Activated T-helper 17 cell treated with anti-CD3 and anti-CD28 coated beads, Interleukin-2, amount 50 U/mL, for 72 hours (primary cell): ENCODE results near the gene RBBP5. TPM values are rescaled to one million over a fixed set of nuclear protein-coding genes. Genes with fewer than 3 reads are reported as not detected.
"Not testable (repeated sequence)": the region's sequence is repeated elsewhere in the genome, so short reads cannot be mapped to it uniquely, and the experiment has no call there.

Source experiments
- ATAC-seq: fragments of 150-1000 bp; cut with Tn5 transposase; replicated peaks from 2 replicates; pipeline ENCODE4 v1.10.0; 2021; ENCODE audit warnings: mild to moderate bottlenecking, moderate library complexity
- H3K27ac Mint-ChIP-seq: one replicate; pipeline ENCODE4 v1.8.0; 2022; ENCODE audit warnings: mixed read lengths
- H3K27me3 Mint-ChIP-seq: one replicate; pipeline ENCODE4 v1.8.0; 2022; ENCODE audit warnings: mixed read lengths
- H3K36me3 Mint-ChIP-seq: one replicate; pipeline ENCODE4 v1.8.0; 2022; ENCODE audit warnings: low read depth, mild to moderate bottlenecking, mixed read lengths
- H3K4me1 Mint-ChIP-seq: one replicate; pipeline ENCODE4 v1.8.0; 2022; ENCODE audit warnings: mixed read lengths
- H3K4me3 Mint-ChIP-seq: one replicate; pipeline ENCODE4 v1.8.0; 2022; ENCODE audit warnings: mild to moderate bottlenecking, mixed read lengths
- H3K9me3 Mint-ChIP-seq: one replicate; pipeline ENCODE4 v1.8.0; 2022; ENCODE audit warnings: mixed read lengths
- total RNA-seq, 2 donors: library from RNA; stranded (reverse); gene quantifications; one replicate each; pipeline ENCODE4 v1.2.3, GENCODE V29; 2022

RBBP5 gene, protein sequence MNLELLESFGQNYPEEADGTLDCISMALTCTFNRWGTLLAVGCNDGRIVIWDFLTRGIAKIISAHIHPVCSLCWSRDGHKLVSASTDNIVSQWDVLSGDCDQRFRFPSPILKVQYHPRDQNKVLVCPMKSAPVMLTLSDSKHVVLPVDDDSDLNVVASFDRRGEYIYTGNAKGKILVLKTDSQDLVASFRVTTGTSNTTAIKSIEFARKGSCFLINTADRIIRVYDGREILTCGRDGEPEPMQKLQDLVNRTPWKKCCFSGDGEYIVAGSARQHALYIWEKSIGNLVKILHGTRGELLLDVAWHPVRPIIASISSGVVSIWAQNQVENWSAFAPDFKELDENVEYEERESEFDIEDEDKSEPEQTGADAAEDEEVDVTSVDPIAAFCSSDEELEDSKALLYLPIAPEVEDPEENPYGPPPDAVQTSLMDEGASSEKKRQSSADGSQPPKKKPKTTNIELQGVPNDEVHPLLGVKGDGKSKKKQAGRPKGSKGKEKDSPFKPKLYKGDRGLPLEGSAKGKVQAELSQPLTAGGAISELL
- total RNA-seq = 10 to 100 TPM; 14.6 to 23.5 TPM

DNA sequence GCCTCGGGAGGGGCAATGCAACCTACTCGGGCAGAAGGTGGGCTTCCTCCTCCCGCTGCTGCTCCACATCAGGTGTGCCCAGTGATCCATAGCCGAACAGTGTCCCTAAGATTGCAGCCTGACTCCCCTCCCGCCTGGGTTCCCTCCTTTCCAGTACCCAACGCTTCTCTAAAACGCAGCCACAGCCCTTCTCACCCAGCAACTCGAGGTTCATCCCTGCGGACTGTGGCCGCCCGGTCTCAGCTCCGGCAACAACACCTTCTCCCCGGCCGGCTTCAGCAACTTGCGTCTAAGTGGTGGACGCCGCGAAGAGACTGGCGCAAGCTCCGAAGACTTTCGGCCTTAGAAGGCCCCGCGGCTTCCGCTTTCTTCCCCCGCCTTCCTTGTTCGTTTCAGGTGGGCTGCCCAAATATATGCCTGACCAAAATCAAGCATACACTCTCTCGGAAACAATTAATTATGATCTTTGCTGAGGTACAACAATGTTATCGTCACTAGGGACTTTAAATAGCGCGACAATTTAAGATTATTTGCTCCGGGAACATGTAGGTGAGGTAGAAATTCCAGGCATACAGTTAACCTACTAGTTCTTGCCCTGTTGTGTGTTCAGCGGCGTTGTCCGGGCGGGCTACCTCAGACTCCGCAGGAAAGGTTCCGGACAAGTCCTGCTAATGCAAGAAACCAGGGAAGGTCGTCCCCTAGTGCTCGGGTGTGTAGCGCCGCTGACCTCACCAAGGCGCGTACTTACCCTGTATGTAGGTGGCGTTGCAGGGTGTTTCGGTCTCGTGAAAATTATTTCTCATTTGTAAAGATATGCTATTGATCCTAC lies at the start of gene RBBP5:
RBBP5 (minus strand) TSS at position 319 of the 829 bp plus-strand sequence; CDS start at position 214, 105 bp downstream.
- Mint-ChIP-seq H3K4me3 (peak within 1 kb of the TSS; percentile 98), H3K27ac (peak within 1 kb of the TSS; percentile 99), H3K36me3 (peaks cover 35% of the 10 kb centered on the region), H3K4me1 (peaks cover 24% of the 10 kb centered on the region), H3K27me3 (no peaks in the 10 kb centered on the region), H3K9me3 (no peaks in the 10 kb centered on the region)
- ATAC-seq = peak; percentile 99

DNA sequence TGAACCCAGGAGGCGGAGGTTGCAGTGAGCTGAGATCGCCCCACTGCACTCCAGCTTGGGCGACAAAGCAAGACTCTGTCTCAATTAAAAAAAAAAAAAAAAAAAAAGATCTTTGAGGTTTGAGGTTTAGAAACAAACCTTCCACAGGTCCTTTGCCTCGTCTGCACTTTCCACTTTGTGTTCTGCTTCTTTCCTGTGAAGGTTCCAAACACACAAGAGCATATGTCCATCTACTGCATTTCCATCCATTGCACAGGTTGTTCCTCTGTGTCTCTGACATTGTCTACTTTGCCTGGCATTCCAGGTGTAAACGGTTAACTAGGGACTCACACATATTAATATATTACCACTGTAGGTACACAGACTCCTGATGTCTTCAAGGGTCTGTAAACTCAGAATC lies 49.6 kb upstream of the RBBP5 start:
- Mint-ChIP-seq H3K27ac (peak overlapping the region; percentile 66), H3K4me3 (peak overlapping the region; percentile 13), H3K9me3 (no peaks in the 10 kb centered on the region), H3K27me3 (no peaks in the 10 kb centered on the region), H3K4me1 (peaks cover 14% of the 10 kb centered on the region), H3K36me3 (peaks cover 73% of the 10 kb centered on the region)
- peak; percentile 23 for ATAC-seq

DNA sequence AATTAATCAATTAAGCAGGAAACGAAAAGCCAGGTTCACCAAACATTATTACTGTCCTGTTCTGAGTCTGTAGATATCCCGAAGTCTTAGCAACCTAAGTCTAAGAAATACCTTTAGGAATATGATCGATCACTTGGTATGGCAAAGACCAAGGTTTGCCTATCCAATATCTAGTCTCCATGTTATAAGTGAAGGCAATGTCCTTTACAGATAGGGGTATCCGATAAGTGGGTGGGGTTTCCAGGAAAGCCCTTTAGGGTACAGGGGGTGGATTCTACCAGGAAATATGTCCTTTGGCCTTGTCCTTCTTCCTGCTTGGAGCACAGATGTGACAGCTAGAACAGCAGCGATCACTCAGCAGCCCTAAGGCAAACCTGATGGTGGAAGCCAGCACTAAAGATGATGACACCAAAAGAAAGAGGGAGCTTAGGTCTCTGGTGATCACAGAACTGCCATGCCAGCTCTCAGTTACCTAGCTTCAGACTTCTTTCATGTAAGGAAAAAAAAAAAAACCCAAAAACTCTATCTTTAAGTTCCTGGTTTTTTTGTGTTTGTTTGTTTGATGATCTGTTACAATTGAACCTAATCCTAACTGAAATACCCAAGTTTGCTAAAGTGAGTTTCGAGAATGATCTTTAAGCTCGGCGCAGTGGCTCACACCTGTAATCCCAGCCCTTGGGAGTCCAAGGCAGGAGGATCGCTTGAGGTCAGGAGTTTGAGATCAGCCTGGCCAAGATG lies 48.9 kb upstream of the RBBP5 start:
- H3K27me3 Mint-ChIP-seq = no peaks in the 10 kb centered on the region
- peaks cover 14% of the 10 kb centered on the region for H3K4me1 Mint-ChIP-seq
- H3K36me3 Mint-ChIP-seq = peaks cover 75% of the 10 kb centered on the region
- no peaks in the 10 kb centered on the region for H3K9me3 Mint-ChIP-seq
- H3K27ac Mint-ChIP-seq = no peak overlapping the region
- H3K4me3 Mint-ChIP-seq = peak overlapping the region; percentile 13
- no peak for ATAC-seq

DNA sequence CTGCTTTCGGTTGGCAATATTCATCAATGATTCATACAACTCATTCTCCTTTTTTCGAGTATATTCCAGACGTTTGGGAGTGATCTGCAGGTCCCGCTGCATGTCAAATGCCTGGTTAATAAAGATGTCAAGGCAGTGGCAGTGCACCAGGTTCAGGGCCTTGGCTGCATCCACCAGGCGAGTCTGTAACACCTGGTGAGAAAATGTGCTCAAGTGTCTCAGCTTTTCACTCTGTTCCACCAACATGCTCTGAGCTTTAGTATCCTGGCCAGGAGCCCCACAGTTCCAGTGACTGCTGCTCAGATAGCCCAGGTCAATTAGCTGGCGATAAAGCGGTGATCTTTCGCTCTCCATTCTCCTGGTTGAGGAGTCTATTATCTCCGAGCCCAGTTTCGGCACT lies 47.5 kb upstream of the RBBP5 start:
- no peak overlapping the region for H3K27ac Mint-ChIP-seq
- H3K27me3 Mint-ChIP-seq = no peaks in the 10 kb centered on the region
- H3K4me3 Mint-ChIP-seq = no peak overlapping the region
- H3K4me1 Mint-ChIP-seq = peaks cover 14% of the 10 kb centered on the region
- no peaks in the 10 kb centered on the region for H3K9me3 Mint-ChIP-seq
- H3K36me3 Mint-ChIP-seq = peaks cover 83% of the 10 kb centered on the region
- no peak for ATAC-seq

DNA sequence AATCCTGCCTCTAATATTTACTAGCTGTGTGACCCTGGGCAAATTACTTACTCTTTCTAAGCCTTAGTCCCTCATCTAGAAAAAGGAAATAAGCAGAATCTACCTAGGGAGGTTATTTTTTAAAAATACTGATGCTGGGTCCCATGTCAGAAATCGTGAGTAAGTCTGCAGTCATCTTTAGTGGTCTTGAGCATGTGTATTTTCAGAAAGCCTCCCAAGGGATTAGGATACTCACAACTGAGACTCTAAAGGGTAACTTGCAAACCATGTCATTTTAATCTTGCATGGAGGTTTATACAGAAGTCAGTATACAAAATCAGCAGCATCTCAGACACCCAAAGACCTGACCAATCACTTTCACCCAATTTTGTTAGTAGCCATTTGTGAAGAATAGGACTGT lies 46.5 kb upstream of the RBBP5 start:
- H3K27ac Mint-ChIP-seq = peak overlapping the region; percentile 13
- no peak for ATAC-seq

DNA sequence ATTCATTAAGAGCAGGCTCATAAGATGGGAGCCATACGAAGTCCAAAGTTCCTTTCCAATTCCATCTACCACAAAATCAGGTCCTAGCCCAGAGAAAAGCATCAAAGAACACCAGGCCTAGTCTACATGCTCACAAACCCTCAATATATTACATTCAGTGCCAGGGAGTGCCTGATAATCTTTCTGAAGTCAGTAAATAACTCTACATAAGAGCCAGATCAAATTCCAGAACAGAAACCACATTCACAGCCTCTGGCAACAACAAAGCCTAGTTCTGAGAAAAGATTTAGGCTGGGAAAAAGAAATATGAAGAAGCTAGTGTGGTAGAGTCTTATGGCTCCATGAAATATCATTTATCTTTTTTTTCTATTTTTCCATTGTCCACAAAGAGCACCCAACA lies 40.5 kb upstream of the RBBP5 start:
- peaks cover 95% of the 10 kb centered on the region for H3K36me3 Mint-ChIP-seq
- no peak for ATAC-seq
- H3K27ac Mint-ChIP-seq = no peak overlapping the region
- no peaks in the 10 kb centered on the region for H3K9me3 Mint-ChIP-seq
- H3K4me1 Mint-ChIP-seq = no peaks in the 10 kb centered on the region
- no peak overlapping the region for H3K4me3 Mint-ChIP-seq
- no peaks in the 10 kb centered on the region for H3K27me3 Mint-ChIP-seq

More for the DNA sequence above, 46.5 kb upstream of the RBBP5 start:
- no peaks in the 10 kb centered on the region for H3K9me3 Mint-ChIP-seq
- H3K4me3 Mint-ChIP-seq = no peak overlapping the region
- H3K27me3 Mint-ChIP-seq = no peaks in the 10 kb centered on the region
- H3K36me3 Mint-ChIP-seq = peaks cover 92% of the 10 kb centered on the region
- peaks cover 14% of the 10 kb centered on the region for H3K4me1 Mint-ChIP-seq

DNA sequence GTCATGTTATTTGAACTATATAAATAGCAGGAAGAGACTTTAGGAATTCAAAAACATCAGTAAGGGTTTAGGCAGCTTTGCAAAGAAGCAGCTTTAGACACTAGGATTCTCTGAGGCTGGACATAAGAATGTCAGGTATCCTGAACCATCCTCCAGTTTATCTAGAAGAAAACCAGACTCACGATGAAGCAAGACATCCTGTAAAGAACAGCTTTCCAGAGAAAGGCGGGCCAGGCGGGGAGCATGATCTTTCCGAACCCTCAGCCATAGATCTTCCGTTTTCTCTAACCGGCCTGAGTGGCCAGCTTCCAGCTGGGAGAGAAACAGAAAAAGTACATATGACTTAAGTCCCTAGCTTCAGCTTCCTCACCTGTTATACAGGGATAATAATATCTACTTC lies 39.3 kb upstream of the RBBP5 start:
- H3K27ac Mint-ChIP-seq = no peak overlapping the region

DNA sequence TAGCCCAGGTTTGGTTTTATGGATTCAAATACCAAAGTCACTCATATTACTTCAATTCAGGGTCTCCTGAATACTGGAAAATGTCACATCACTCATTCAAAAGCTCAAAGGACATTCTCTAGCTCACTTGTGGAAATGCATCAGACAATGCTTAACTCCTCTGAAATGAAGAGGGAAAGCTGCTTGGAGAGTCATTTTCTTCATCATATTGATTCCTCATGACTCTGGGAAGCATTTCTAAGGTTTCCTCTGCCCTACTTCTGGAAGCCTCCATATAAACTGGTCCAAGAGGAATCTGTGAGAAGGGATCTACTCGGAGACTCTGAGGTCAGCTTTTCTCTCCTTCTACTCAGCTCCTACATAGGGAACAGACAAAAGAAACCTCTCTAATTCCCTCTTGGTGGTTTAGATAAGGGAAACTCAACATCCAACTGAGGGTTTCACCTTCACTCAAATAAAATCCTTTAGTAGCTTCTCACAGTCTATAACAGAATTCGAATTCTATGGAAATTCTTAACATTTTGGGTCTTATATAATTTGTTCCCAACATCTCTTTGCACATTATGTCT lies 36.4 kb upstream of the RBBP5 start:
- Mint-ChIP-seq H3K4me3 (no peak overlapping the region), H3K36me3 (peaks cover 100% of the 10 kb centered on the region), H3K9me3 (no peaks in the 10 kb centered on the region), H3K27me3 (no peaks in the 10 kb centered on the region), H3K4me1 (no peaks in the 10 kb centered on the region), H3K27ac (peak overlapping the region; percentile 9)
- no peak for ATAC-seq

More for the DNA sequence above, 39.3 kb upstream of the RBBP5 start:
- no peak for ATAC-seq
- H3K4me1 Mint-ChIP-seq = no peaks in the 10 kb centered on the region
- peaks cover 96% of the 10 kb centered on the region for H3K36me3 Mint-ChIP-seq
- H3K4me3 Mint-ChIP-seq = no peak overlapping the region
- H3K9me3 Mint-ChIP-seq = no peaks in the 10 kb centered on the region
- no peaks in the 10 kb centered on the region for H3K27me3 Mint-ChIP-seq

DNA sequence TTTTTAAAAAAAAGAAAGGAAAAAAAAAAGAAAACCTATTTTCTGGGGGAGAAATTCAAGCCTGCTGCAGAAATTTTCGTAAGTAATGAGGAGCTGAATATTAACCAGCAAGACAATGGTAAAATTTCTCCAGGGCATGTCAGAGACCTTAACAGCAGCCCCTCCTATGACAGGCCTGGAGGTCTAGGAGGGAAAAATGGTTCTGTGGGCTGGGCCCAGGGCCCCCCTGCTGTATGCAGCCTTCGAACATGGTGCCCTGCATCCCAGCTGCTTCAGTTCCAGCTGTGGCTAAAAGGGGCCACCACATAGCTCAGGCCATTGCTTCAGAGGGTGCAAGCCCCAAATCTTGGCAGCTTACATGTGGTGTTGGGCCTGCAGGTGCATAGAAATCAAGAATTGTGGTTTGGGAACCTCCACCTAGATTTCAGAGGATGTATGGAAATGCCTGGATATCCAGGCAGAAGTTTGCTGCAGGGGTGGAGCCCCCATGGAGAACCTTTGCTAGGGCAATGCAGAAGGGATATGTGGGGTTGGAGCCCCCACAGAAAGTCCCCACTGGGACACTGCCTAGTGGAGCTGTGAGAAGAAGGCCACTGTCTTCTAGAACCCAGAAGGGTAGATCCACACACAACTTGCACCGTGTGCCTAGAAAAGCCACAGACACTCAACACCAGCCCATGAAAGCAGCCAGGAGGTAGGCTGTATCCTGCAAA lies 34.0 kb upstream of the RBBP5 start:
- not testable (repeated sequence) for H3K4me3 Mint-ChIP-seq, H3K4me1 Mint-ChIP-seq, ATAC-seq, H3K27ac Mint-ChIP-seq, H3K9me3 Mint-ChIP-seq, H3K27me3 Mint-ChIP-seq
- H3K36me3 Mint-ChIP-seq = peaks cover 90% of the 10 kb centered on the region

DNA sequence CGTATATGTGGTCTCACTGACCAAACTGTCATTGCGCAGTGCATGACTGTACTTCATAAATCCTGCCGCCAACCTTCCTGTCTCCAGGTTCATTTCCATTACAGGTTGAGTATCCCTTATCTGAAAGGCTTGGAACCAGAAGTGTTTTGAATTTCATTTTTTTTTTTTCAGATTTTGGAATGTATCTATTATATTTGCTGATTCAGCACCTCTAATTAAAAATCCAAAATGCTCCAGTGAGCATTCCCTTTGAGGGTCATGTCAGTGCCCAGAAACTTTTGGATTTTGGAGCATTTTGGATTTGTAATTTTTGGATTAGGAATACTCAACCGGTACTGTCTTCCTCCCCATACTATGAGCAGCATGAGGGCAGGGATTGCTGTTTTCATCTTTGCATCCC lies 30.7 kb upstream of the RBBP5 start:
- Mint-ChIP-seq H3K27ac (no peak overlapping the region), H3K36me3 (peaks cover 90% of the 10 kb centered on the region)

DNA sequence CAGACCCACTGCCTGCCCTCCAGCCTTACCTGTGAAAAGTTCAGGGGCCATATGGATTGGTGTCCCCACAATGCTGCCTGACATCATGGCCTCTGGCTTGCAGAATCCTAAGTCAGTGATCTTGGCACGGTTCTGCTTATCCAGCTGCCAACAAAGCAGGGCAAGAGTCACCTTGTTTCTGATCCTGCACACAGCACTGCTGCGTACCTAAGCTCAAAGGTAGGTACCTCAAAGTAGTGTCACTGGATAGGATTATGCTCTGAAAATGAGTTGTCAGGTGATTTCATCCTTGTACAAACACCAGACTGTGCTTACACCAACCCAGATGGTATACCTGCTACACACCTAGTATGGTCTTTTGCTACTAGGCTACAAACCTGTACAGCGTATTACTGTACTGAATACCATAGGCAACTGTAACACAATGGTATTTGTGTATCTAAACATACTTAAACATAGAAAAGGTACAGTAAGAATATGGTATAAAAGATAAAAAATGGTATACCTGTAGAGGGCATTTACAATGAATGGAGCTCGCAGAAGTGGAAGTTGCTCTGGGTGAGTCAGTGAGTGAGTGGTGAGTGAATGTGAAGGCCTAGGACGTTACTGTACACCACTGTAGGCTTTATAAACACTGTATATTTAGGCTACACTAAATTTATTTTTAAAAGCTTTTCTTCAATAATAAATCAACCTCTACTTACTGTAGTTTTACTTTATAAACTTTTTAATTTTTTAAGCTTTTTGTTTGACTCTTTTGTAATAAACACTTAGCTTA lies 29.1 kb upstream of the RBBP5 start:
- Mint-ChIP-seq H3K27ac (no peak overlapping the region), H3K36me3 (peaks cover 90% of the 10 kb centered on the region), H3K4me1 (no peaks in the 10 kb centered on the region), H3K27me3 (no peaks in the 10 kb centered on the region), H3K4me3 (no peak overlapping the region), H3K9me3 (no peaks in the 10 kb centered on the region)
- no peak for ATAC-seq

More for the DNA sequence above, 30.7 kb upstream of the RBBP5 start:
- no peak for ATAC-seq
- H3K9me3 Mint-ChIP-seq = no peaks in the 10 kb centered on the region
- no peaks in the 10 kb centered on the region for H3K4me1 Mint-ChIP-seq
- no peak overlapping the region for H3K4me3 Mint-ChIP-seq
- H3K27me3 Mint-ChIP-seq = no peaks in the 10 kb centered on the region

DNA sequence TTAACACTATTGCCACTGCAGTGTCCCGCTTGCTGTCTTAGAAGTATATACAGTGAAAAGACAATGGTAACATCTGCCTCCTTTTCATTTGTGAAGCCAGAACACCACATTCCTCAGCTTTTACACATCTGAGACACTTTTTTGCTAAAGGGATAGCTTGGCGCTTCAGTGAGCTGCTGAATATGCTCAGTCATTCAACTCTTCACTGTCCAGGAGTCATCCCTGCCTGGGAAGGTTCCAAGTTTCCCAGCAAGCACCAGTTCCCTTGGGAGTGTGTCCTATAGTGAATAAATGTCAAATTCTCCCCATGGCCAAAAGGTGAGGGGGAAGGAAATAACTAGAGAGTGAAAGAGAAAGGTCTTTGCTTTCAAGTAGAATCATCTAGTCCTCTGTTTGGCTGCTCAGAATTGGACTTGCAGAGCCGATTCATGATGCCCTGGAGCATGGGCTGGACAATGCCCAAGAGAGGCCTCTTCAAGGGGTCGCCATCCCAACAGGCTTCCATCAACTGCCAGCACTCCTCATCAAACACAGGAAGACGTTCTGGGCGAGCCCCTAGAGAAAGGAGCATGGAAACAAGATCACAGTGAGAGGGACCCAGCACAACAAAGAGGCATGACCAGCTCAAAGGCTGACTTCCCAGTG lies 25.5 kb upstream of the RBBP5 start:
- no peaks in the 10 kb centered on the region for H3K27me3 Mint-ChIP-seq
- no peaks in the 10 kb centered on the region for H3K4me1 Mint-ChIP-seq
- ATAC-seq = no peak
- H3K4me3 Mint-ChIP-seq = no peak overlapping the region
- H3K27ac Mint-ChIP-seq = no peak overlapping the region
- peaks cover 66% of the 10 kb centered on the region for H3K36me3 Mint-ChIP-seq
- no peaks in the 10 kb centered on the region for H3K9me3 Mint-ChIP-seq
